H1 (cell line): ENCODE data around the gene OTOS.

ENCODE experiments used
- EZH2 ChIP-seq: fragments of 200-600 bp; sonication (generic); IDR thresholded peaks from 2 replicates; pipeline ENCODE4 v1.7.1; 2012; ENCODE audit warnings: low read depth, mild to moderate bottlenecking, moderate library complexity, low read length, inconsistent platforms; ENCODE audit not compliant: severe bottlenecking
- FOSL1 ChIP-seq: IDR thresholded peaks from 2 replicates; pipeline ENCODE4 v1.6.1; 2011; ENCODE audit warnings: mild to moderate bottlenecking, low read depth, low read length, moderate library complexity; ENCODE audit not compliant: insufficient read depth
- GABPA ChIP-seq: IDR thresholded peaks from 2 replicates; pipeline ENCODE4 v1.6.1; 2011; ENCODE audit warnings: mild to moderate bottlenecking, low read length, moderate library complexity, borderline replicate concordance; ENCODE audit not compliant: insufficient read depth
- PHF8 ChIP-seq: fragments of 200-600 bp; sonication (generic); conservative IDR thresholded peaks from 2 replicates; pipeline ENCODE4 v1.7.1; 2012; ENCODE audit warnings: low read depth, mild to moderate bottlenecking, inconsistent platforms, low read length, moderate library complexity
- POLR2AphosphoS5 ChIP-seq: IDR thresholded peaks from 2 replicates; pipeline ENCODE4 v1.6.1; 2011; ENCODE audit warnings: low read depth, low read length
- RNF2 ChIP-seq: fragments of 200-900, 300-1000 bp; sonication (generic); IDR thresholded peaks from 2 replicates; pipeline ENCODE4 v1.7.1; 2016; ENCODE audit warnings: borderline replicate concordance, low read depth, mild to moderate bottlenecking, antibody characterized with exemption, low read length; ENCODE audit not compliant: poor library complexity, severe bottlenecking; ENCODE audit errors: missing control alignments
- TCF12 ChIP-seq: IDR thresholded peaks from 2 replicates; pipeline ENCODE4 v1.6.1; 2011; ENCODE audit warnings: low read depth, mild to moderate bottlenecking, low read length
- ZNF274 ChIP-seq: IDR thresholded peaks from 2 replicates; pipeline ENCODE4 v1.7.0; 2012; ENCODE audit warnings: low read length, borderline replicate concordance; ENCODE audit errors: extremely low read depth
- TF ChIP-seq, protein P1 (sequence below), 3 experiments: IDR thresholded peaks; 1 replicate in 2 of 3; 2 replicates in 1 of 3; pipeline versions ENCODE4 v1.5.1 to v1.6.1; 2011; ENCODE audit warnings: low read length in 3 of 3, mild to moderate bottlenecking in 3 of 3, inconsistent platforms in 2 of 3, low read depth in 1 of 3, moderate library complexity in 1 of 3; ENCODE audit not compliant: insufficient read depth in 1 of 3; ENCODE audit errors: control extremely low read depth in 1 of 3
- TF ChIP-seq, protein P2 (sequence below): IDR thresholded peaks from 2 replicates; pipeline ENCODE4 v1.6.1; 2012; ENCODE audit warnings: inconsistent platforms

DNA sequence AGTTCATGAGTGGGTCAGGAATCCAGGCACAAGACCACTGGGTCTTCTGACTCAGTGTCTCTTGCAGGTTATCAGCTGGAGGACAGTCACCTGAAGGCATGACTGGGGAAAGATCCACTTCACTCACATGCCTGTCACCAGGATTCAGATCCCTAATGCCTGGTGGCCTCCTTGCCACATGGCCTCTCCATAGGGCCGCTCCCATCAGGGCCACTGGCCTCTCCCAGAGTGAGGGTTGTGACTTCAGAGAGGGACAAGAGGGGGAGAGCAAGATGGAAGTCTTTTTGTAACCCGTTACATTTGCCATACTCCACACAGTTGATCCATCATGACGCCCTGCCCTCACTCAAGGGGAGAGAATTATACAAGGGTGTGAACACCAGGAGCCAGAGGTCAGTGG, 13.0 kb upstream of the OTOS start:
- TF ChIP-seq, protein P1, sequence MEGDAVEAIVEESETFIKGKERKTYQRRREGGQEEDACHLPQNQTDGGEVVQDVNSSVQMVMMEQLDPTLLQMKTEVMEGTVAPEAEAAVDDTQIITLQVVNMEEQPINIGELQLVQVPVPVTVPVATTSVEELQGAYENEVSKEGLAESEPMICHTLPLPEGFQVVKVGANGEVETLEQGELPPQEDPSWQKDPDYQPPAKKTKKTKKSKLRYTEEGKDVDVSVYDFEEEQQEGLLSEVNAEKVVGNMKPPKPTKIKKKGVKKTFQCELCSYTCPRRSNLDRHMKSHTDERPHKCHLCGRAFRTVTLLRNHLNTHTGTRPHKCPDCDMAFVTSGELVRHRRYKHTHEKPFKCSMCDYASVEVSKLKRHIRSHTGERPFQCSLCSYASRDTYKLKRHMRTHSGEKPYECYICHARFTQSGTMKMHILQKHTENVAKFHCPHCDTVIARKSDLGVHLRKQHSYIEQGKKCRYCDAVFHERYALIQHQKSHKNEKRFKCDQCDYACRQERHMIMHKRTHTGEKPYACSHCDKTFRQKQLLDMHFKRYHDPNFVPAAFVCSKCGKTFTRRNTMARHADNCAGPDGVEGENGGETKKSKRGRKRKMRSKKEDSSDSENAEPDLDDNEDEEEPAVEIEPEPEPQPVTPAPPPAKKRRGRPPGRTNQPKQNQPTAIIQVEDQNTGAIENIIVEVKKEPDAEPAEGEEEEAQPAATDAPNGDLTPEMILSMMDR (IDR thresholded peaks at IDR 0.05; ENCODE audit: control extremely low read depth in 1 of 3, insufficient read depth in 1 of 3, low read depth in 1 of 3, low read length in 3 of 3): no peak
- TF ChIP-seq PHF8 (no peak), GABPA (no peak), POLR2AphosphoS5 (no peak), FOSL1 (no peak), TCF12 (no peak), EZH2 (no peak), RNF2 (no peak), ZNF274 (no peak)
- TF ChIP-seq, protein P2, sequence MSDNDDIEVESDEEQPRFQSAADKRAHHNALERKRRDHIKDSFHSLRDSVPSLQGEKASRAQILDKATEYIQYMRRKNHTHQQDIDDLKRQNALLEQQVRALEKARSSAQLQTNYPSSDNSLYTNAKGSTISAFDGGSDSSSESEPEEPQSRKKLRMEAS: no peak
